ENCODE data around the gene CDKAL1.

The CDKAL1 gene

DNA sequence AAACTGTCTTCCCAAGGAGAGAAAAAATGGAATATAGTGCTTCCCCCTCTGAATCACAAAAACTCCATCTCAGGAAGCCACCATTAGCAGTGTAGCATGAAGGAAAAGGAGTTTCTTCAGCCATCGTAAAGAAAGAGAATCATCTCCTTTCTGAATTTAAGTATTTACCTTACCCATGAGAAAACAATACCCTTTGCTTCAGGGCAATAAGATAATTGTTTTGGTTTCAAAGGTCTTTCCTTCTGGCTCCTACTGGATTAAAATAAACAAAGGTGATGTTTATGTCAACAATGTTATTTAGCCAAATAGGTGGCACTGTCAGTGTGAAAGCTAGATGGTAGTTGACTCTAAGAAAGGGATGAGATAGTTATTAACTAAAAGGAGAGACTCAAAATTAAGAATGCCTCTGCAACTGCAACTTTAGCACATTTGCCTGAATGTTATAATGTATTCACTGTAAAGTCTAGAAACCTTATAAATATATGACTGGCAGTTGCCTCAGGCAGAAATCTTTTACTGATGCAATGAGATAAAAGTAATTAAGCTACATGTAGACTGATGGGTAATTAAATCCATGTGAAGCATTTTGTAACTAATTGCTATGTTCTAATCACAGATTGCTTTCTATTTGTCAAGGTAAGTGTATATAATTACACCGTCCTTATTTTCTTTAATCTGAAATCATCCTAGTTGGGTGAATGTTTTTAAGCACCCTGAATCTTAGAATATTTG is 399.0 kb downstream of the CDKAL1 start:
- DNase-seq, result no peak

DNA sequence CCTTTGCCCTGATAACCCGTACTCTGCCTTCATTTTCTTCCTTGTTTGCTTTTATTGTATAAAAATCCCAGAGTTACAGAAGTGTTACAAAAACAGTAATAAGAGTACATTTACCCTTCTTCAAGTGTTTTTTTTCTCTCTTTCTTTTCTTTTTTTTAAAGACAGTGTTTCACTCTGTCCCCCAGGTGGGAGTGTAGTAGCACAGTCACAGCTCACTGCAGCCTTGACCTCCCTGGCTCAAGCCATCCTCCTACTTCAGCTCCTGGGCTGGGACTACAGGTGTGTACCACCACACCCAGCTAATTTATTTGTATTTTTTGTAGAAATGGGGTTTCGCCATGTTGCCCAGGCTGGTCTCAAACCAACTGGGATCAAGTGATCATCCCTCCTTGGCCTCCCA is 402.7 kb downstream of the CDKAL1 start:
- no peak for DNase-seq

DNA sequence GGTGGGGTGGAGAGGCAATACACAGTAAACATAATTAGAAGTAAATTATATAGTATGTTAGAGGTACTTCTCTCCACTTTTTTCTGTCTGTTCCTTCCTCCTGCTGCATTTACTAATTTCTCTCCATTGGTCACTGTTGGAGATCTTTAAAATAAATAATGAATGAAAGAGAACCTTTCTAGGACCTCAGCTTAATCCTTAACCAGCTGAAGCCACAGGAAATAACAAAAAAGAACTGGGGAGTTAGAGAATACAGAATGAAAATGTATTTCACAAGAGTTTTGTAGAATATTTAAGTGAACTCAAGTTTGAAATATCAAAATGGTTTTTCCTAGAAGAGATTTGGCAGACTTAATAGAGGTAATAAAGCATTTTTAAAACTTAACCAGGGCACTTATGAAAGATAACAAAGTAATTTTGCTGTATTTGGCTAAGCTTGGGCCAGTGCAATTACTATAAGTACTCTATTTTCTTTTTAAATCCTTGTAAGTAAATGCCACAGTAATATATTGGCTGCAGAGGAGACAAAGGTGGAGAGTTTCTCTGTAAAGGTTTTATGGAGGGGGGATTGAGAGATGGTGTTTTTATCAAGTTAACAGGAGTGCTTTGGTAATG is 405.0 kb downstream of the CDKAL1 start:
- DNase-seq, result no peak

DNA sequence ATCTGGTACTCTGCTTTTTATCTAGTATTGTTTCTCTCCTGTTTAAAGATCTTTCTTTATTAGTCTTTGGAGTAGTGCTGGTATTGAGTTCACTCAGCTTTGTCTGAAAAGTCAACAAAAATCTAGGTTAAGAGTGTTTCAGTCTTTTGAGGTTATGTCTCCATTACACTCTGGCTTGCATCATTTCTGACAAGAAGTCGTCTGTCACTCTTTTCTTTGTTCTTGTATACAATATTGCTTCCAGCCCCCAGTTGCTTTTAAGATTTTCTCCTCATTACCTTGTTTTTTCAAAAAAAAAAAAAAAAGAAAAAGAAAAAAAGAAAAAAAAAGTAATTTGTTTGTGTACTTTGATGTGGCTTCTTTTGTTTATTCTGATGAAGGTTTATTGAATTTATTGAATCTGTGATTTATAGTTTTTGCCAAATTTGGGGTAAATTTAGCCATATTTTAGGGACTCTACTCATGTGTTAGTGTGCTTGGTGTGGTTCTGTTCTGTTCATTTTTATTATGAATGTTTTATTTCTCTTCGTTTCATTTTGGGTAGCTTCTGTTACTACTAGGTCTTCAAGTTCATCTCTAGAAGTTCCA is 408.9 kb downstream of the CDKAL1 start:
- peak; percentile 16 for DNase-seq

DNA sequence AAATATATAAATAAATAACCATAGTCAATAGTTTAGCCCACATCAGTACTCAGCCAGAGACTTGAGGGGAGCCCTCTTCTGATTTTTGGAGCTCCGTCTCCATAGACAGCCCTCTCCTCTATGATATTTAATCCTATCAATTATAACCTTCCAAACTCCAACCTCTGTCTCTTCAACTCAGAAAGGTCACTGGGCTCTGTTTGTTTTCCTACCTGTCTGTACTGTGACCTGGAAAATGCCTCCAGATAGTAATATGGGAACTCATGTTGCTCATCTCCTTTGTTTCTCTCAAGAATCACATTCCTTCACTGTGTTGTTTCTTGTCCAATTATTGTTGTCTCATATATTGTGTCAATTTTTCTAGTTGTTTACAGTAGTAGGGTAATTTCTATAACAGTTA is 409.7 kb downstream of the CDKAL1 start:
- DNase-seq, result no peak

DNA sequence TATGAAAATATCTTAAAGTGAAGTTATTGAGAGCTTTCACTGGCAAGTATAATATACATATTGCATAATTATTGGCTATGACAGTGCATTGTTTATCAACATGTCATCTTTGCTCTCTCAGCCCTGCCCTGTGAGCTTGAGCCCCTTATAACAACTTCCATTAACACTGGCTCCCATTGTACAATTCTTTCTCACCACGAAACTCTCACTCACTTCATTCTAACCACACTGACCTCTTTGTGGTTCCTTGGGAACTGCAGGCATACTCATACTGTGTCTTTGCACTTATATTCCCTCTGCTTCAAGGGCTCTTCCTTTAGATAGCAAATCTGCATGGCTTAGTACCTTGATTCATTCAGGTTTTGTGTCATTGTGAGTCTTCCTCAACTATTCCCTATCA is 411.8 kb downstream of the CDKAL1 start:
- DNase-seq, result peak; percentile 66

DNA sequence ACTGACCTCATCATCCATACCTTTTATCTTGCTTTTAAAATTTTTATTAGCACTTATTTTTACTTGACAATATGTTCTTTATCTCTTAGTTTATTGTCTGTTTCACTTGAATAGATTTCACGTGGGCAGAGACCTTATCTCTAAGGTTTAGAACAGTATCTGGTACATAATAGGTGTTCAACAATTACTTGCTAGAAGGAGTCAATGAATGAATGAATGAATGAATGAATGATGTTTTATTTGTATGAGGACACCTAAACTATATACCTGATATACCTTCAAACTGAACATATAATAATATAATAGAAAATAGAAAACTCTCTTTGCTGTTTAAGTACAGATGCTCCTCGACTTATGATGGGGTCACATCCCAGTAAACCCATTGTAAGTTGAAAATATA is 412.6 kb downstream of the CDKAL1 start:
- no peak for DNase-seq

DNA sequence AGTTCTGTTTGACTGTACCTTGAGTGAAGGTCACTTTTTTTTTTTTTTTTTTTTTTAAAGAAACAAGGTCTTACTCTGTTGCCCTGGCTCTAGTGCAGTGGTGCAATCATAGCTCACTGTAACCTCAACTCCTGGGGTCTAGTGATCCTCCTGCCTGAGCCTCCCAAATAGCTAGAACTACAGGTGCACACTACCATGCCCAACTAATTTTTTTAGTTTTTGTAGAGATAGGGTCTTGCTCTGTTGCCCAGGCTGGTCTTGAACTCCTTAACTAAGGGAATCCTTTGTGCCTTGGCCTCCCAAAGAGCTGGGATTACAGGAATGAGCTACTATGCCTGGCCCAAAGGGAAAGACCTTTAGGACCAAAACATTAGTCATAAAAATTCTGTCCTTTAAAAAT is 413.7 kb downstream of the CDKAL1 start:
- no peak for DNase-seq

DNA sequence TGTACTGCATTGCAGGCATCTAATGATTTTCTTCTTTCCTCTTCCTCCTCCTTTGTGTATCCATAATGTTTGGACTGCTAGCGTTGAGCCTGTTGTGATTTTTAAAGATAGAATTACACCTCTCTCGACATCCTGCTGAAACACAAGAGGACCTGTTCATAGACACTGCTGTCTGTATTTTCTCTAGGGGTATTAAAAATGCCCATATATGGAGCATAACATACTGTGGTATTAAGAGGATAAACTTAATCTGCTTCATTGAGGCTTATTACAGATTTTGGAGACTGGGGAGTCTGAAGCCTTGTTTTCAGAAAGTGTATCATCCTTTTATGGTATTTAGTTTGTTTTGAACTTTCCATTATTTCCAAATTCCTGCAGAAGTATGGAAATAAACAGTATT is 414.3 kb downstream of the CDKAL1 start:
- no peak for DNase-seq

DNA sequence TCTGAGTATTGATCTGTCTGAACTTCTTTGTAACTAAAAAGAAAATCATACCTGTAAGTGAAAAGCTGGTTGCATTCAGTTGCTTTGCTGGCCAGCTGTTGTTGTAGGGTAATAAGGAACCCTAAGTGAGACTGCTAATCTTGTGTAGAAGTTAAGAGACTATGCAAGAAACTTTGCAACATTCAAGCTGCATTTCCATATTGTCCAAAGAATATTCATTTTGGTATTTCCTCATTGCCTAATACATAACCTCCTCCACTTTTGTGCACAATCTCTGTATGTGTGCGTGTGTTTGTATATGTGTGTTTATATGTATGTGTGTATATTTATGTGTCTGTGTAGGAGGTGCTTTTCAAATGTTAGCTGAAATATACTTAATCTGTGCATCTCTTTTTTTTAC is 414.9 kb downstream of the CDKAL1 start:
- no peak for DNase-seq

DNA sequence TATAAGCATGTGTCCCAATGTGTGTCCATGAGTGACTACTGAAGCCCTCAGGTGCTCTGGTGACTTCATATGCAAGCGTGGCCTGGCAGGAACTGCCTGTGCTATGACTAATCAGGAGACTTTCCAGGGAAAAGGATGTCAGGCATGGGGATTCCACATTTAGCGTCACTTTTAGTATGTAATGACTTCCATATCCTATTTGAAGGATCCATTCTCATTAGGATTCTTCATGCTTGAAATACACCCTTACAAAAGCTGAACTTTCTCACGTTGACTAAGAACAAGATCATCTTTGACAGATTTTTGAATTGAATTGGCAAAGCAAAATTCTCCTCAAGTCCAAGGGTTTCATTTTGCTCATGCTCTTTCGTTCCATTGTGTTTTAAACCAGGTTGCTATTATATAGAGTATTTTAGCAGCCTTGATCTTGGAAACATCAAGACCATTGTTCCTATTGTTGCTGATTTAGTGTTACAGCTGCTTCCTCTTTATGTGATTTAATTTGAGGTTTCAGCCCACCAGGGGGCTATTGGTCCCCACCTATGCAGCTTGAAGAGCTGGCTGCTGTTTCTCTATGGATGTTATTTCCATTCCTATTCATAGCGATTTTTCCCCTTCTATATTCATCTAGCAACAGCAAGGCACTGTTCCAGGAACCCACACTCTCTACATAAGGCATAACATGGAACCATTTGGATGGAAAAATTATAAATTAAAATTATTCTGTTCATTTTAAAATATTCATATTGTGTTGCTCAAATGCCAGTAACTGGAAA is 418.6 kb downstream of the CDKAL1 start:
- DNase-seq, result no peak

DNA sequence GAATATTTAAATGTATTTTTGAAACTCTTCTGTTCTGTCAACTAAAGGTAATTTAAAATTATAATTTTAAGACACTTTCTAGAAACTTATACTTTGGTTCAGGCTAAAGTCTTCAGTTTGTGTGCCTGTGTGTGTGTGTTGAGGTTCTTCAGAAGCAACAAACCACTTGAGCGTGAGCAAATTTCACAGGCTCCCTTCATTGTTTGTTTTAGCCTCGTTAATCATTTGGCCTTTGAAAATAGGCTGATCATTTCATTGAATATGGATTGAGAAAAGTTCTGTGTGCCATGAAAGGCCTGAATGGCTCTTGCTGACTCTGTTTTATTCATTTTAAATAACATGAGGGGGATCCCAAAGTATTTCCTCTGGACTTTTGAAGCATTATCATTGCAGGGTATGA is 420.1 kb downstream of the CDKAL1 start:
- no peak for DNase-seq

DNA sequence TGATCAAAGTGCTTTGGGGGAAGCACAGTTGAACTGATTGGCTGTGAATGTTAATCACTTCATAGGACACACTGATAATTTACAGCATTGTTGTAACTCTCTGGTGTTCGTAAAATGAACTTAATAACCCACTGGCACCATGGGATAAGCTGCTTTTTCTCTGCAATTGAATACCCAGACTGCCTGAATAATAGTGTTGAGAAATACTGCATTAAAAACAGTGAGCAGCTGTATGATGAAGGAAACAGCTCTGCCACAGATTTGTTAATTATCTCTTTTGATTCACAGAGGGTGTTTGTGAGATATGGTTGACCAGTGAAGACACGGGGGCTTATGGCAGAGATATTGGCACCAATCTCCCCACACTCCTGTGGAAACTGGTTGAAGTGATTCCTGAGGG is 420.9 kb downstream of the CDKAL1 start:
- no peak for DNase-seq

DNA sequence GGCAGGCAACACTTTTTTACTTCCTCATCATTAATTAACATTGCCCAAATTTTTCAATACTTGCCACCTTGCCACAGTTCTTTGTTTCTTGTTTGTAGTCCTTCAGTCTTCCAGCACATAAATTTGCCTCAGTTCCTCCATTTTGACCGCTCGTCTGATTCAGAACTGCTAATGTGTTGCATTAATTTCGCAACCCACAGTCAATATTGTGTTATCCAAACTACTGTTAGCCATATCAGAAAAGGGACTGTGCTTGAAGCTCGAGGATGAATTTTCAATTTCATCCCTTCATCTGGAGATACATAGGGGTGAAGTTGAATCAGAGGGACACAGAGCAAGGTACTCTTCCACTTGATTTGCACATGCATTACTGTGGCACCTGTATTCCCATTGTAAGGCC is 421.5 kb downstream of the CDKAL1 start:
- DNase-seq, result no peak

DNA sequence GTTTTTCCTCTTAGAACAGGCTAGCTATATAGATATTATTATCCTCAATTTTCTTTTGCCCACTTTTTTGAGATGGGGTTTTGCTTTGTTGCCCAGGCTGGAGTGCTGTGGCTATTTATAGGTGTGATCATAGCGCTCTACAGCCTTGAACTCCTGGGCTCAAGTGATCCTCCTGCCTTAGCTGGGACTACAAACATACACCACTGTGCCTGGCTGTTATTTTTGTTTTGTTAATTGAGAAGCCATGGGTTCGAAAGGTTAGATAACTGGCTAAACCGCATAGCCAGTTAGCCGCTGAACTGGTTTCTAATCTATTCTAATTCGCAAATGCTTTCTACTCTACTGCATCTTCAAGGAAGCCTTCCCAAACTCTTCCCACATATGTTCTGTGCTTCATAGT is 425.8 kb downstream of the CDKAL1 start:
- DNase-seq, result no peak

DNA sequence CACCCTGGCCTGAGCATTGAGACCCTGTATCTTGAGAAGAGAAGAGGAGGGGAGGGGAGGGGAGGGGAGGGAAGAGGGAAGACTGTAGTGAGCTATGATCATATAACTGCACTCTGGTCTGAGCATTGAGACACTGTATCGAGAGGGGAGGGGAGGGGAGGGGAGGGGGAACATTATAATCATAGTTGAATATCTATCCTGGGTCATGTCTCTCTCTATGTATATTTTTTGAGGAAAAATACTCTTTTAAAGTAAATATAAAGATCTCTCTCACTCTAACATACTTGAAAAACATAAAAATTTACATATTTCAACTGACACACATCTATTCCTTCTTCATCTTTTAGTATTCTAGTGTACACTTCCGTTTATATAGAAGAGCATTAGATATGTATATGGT is 431.0 kb downstream of the CDKAL1 start:
- no peak for DNase-seq

DNA sequence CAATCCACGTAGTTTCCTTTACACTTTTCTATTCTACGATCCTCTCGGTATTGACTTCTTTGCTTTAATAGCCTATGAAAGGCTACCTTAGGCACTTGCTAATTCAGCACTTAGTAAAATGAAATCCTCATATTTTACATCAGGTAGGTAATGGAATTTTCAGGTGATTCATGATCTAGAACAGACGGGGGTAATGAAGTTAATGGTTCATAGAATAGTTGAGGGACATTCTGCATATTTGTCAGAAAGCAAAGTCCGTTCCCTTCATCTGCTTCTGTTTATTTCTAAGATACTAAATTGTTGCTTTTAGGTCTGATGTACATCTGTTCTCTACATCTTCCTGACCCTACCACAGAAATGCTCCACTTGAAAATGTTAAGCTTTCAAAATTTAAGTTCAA is 431.7 kb downstream of the CDKAL1 start:
- DNase-seq, result no peak

DNA sequence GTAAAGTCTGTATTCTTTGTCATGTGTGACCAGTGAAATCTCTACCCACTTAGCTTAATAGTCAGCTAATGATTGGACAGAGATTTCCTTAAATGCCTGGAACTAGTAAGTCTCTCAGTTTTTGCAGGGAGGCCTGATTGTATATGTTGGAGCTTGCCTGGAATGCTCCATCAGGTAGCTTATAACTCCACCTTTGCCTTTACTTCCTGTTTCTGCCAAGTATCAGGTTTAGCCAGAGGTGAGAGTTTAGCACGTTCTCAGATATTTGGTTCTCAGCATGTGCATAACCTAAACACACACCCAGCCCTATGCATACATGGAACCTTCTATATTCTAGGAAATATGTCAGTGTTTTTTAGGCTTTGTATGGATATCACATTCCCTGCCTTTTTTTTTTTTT is 435.3 kb downstream of the CDKAL1 start:
- no peak for DNase-seq

DNA sequence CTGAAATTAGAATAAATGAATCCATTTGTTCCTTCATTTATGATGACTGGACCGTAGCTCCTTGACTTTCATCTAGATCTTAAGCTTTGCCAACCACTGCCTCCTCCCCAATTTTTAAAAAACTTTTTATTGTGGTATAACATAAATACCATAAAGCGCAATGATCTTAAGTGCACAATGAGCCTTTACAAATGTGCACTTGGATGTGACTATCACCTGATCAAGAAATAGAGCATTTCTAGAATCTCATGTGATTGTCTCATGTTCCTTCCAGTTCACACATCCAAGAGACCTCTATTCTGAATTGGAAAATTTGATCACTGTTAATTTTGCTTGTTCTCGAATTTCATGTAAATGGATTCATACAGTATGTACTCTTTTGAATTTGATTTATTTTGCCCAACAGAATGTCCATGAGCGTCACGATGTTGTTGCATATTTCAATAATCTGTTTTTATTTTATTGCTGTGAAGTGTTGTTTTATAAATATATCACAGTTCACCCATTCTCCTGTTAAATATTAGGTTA is 442.2 kb downstream of the CDKAL1 start:
- DNase-seq, result no peak

DNA sequence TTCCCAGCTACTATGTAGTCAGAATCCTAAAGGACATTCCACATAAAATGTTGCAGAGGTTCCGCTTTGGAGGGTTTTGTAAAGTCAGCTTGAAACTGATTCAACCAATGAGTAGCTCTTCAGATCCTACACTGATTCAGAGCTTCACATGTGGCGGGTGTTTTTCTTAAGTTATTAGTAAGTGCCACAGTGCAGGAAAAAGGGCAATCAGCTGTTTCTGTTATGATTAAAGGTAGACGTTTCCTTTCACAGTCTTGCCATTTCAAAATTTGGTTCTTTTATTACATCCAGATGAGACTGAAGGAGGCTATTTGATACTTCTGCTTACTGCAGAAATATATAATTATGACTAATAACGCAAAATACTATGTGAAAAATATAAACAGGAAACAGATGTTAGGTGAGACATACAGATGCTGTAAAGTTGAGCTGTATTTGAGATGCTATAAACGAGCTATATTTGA is 443.9 kb downstream of the CDKAL1 start:
- DNase-seq, result no peak

DNA sequence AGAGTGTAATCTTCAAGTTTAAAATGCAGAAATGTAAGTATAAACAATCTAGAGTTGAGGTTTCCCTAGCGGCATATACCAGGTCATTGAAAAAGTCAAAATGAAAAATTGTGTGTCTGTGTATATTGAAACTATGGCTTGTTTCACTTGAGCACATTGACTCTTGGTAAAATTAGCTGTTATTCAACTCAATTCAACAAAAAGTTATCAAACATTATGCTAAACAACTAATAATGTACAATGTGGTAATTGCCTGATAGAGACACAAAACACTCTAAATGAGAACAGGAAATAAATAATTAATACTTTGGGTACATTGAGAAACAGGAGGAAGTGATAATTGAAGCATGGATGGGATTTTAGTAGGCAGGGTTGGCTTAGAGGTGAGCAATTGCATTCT is 444.8 kb downstream of the CDKAL1 start:
- DNase-seq, result no peak

DNA sequence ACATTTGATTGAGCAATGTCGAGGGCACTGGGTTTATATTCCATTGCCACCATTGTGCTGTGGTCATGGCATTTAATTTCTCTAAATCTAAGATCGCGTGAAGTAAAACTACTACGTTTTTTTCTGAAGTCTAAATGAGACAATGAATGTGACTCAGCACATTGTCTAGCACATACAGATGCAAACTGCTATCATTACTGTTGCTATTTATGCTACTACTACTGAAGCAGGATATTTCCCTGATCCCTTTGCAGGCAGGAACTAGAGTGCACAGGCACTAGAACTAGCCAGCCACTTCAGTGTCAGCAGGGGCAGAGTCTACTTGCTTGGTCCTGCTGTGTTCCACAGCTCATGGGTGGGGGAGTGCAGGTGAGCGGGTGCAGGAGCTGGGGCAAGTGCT is 449.7 kb downstream of the CDKAL1 start:
- no peak for DNase-seq

DNA sequence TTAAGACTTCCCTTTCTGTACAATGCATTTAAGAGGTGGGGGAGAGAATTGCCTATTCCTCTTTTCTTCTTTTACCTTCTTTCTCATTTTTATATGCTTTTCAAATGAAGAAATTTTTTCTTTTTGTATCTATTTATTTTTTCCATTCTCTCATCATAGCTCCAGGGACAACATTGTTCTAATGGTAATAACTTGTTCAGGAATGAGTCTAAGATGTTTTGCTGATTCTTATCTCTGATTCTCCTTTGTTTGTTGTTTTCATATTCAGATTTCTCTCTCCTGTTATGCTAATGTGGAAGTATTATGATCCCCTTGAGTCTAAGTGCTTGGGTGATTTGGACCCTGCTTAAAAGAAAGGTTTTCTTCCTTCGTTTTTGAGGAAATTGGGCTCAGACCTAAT is 451.6 kb downstream of the CDKAL1 start:
- DNase-seq, result no peak

DNA sequence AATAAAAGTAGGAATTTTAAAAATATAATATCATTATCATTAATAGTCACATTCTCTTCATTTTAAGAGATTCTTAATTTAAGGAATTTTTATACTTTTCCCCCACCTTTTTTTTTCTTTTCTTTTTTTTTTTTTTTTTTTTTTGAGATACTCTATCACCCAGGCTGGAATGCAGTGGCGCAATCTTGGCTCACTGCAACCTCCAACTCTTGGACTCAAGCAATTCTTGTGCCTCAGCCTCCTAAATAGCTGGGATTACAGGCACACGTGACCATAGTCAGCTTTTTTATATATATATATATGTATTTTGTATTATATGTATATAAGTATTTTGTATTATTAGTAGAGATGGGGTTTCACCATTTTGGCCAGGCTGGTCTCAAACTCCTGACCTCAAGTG is 457.7 kb downstream of the CDKAL1 start:
- no peak for DNase-seq
